ENCODE measurements around the gene PROZ. TPM values are rescaled to one million over a fixed set of nuclear protein-coding genes. Genes with fewer than 3 reads are reported as not detected.
A peak's percentile ranks its signal among the peaks of the same experiment; 100 is the strongest.

The PROZ gene
- total and polyA plus RNA-seq, 2 of the 13 experiments (the other 11 are each of a cell fraction or from before 2014, with no cell fraction given), result 5.6 to 22.5 TPM

GRCh38 chr13:113149711-113150549 lies 8.5 kb upstream of the PROZ start (continued):
- 0 out of 2 replicates have a peak, but pooled peaks have one; percentile 37 for TF ChIP-seq ZNF703 (CRISPR knock-in tag; IDR thresholded peaks at IDR 0.05; ENCODE audit: borderline replicate concordance)
- TF ChIP-seq ARHGAP35 (CRISPR knock-in tag; IDR thresholded peaks at IDR 0.05; ENCODE audit: borderline replicate concordance), result no peak
- peak; percentile 74; the same call in 1 of the 2 replicates for TF ChIP-seq ZBTB7B (CRISPR knock-in tag; IDR thresholded peaks at IDR 0.05)
- no peak for TF ChIP-seq CSRNP1 (CRISPR knock-in tag; IDR thresholded peaks at IDR 0.05)
- TF ChIP-seq ZNF329 (CRISPR knock-in tag; IDR thresholded peaks at IDR 0.05; ENCODE audit: low read depth), result peak; percentile 46; the same call in 1 of the 2 replicates
- TF ChIP-seq SALL1 (CRISPR knock-in tag; IDR thresholded peaks at IDR 0.05), result peak; percentile 48; the same call in 1 of the 2 replicates
- TF ChIP-seq HNF4G (IDR thresholded peaks at IDR 0.05; ENCODE audit: borderline replicate concordance, low read depth, low read length), result peak; percentile 66; the same call in 1 of the 2 replicates
- TF ChIP-seq HNF4G (CRISPR knock-in tag; IDR thresholded peaks at IDR 0.05; ENCODE audit: borderline replicate concordance, low read depth), result peak; percentile 66; the same call in 1 of the 2 replicates
- peak; percentile 94 for TF ChIP-seq RARA (CRISPR knock-in tag; IDR thresholded peaks at IDR 0.05)
- TF ChIP-seq AGO2 (optimal IDR thresholded peaks at IDR 0.05; ENCODE audit: low read depth, low read length), result peak; percentile 55
- TF ChIP-seq SNAPC5 (CRISPR knock-in tag; IDR thresholded peaks at IDR 0.05; ENCODE audit: borderline replicate concordance), result no peak
- peak; percentile 99 for TF ChIP-seq ZNF687 (CRISPR knock-in tag; IDR thresholded peaks at IDR 0.05)
- no peak for TF ChIP-seq MTA3 (CRISPR knock-in tag; IDR thresholded peaks at IDR 0.05)
- TF ChIP-seq ZNF574 (CRISPR knock-in tag; IDR thresholded peaks at IDR 0.05), result peak; percentile 36; the same call in 1 of the 2 replicates
- TF ChIP-seq TBX2 (CRISPR knock-in tag; IDR thresholded peaks at IDR 0.05; ENCODE audit: borderline replicate concordance), result peak; percentile 85

All from HepG2 (cell line).